Brain pericyte (primary cell): ENCODE results near the gene SLC25A45.

Source experiments
- DNase-seq: peaks from one replicate; pipeline ENCODE4 v3.0.0-alpha.2; 2012; ENCODE audit warnings: low read depth, low spot score

Gene SLC25A45

GRCh38 chr11:65389294-65389980 lies 7.0 kb upstream of the SLC25A45 start:
- DNase-seq, result no peak

GRCh38 chr11:65388731-65389130 lies 6.3 kb upstream of the SLC25A45 start:
- DNase-seq, result no peak

DNA sequence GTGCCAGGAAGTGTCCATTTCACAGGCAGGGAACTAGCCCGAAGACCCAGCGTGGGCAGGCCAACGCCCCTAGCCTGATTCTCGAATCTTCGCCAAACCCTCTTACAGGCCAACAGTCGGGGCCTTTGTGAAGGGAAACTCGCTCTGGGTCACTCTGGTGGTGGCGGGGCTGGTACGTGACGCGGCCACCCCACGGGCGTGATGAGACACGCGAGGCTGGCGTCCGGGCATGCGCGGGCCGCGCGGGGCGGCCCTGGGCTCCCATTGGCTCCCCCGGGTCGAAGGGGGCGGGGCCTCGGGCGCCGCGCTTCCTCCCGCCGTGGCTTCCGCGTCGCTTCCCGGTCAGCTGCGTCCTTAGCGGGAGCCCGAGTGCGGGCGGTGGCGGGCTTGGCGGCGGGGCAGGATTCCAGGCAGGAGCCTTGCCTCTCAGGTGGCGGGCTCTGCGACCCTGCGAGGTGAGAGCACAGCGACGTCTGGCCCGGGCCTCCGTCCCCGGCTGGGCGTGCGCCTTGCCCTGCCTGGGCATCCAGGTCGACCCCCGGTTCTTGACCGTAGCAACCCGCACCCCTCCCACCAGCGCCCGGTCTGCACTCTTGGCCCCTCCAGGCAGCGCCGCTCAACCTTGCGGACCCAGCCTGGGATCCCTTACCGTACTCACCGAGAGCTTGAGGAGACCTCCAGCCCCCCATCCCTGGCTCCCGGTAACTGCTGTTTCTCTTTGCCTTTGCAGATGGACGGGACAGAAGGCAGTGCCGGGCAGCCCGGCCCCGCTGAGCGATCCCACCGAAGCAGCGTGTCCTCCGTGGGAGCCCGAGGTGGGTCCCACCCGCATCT lies 4.1 kb upstream of the SLC25A45 start, which contains the start of gene FRMD8:
TSS of gene FRMD8 (plus strand) at position 331 of the 834 bp plus-strand sequence. CDS start at position 731, 400 bp downstream.
- DNase-seq, result no peak

DNA sequence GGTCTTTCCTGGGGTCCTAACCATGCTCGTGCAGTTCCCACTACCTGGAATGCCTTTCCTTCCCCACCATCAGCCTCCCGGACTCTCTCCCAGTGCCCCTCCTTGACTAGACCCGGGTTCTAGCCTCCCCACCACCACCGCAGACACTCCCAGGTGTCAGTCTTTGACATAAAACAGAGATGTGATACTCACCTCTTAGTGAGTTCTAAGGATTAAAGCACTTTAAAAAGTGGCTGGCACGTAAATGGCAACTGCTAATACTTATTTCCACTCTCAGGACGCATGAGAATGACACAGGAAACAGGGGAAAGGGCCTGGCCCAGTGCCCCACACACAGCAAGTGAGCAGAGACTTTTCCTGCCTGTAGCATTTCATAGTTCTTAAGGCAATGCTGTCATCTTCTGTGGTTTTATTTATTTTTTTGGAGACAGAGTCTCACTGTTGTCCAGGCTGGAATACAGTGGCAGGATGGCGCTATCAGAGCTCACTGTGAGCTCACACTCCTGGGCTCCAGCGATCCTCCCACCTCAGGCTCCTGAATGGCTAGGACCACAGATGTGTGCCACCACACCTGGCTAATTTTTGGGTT lies 1.9 kb upstream of the SLC25A45 start:
- no peak for DNase-seq

- no peak for DNase-seq
Observed at GRCh38 chr11:65383778-65384177, 1.3 kb upstream of the SLC25A45 start.

GRCh38 chr11:65382804-65383368 lies 440 bp upstream of the SLC25A45 start:
- DNase-seq, result no peak

GRCh38 chr11:65381716-65382032 lies 772 bp downstream of the SLC25A45 start:
- no peak for DNase-seq

DNA sequence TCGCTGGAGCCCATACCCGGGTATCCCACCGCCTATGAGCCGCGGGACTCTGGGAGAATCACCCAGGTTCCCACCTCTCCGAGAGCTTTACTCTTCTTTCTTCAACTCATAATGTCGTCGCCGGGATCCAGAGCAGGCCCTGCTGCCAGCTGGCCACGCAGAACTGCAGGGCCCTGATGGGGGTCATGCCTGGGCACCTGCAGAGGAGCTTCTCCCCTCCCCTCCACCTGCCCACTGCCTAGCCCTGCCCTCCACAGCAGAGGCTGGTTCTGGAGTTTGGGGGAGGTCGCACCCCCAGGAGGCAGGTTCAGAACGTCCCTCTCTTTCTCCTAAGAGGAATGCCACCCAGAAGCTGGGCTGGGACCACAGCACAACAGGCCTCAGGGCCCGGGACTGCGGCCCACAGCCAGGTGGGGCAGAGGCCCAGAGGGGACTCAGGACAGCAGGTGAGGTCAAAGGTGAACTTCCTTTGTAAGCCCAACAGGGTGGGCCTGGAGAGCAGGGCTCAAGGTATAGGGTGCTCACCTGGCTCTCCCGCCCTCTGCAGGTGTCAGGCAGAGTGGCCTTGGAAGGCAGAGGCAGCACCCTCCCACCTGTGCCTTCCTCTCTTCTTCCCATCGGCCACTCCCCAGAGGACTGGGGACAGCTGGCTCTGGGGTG lies 1.9 kb downstream of the SLC25A45 start:
- DNase-seq, result no peak

GRCh38 chr11:65379698-65380459 lies 2.6 kb downstream of the SLC25A45 start:
- no peak for DNase-seq

DNA sequence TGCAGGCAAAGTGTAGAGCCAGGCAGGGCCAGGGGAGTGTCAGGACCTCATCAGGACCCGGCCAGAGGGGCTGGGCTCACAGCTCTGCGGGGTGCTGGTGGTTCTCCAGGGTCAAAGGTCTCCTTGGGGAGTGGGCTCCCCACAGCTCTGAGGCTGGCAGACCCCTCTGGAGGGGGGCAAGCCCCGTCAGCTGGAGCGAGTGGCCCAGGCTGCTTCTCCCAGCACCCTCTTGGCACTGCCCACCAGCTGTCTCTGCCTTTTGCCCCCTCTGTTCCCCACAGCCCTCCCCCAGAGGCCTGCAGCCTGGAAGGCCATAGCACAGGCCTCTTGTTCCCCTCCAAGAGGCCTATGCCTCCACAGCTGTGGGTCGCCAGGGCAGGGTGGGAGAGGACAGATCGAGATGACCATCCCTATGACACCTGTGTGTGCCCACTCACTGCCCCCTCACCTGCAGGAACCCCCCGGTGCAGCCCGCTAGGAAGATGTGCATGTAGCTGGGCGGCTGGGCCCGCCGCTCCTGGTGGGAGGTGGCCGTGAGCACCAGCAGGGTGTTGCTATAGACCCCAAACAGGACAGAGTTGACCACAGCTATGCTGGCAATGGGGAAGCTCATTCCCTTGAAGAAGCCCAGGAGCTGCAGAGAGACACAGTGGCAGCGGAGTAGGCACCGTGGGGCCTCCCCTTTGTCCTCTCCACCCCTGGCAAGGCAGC lies 3.4 kb downstream of the SLC25A45 start:
- no peak for DNase-seq

- no peak for DNase-seq
Observed at GRCh38 chr11:65378208-65378927, 4.1 kb downstream of the SLC25A45 start.

GRCh38 chr11:65377777-65378176 lies 4.7 kb downstream of the SLC25A45 start:
- no peak for DNase-seq

DNA sequence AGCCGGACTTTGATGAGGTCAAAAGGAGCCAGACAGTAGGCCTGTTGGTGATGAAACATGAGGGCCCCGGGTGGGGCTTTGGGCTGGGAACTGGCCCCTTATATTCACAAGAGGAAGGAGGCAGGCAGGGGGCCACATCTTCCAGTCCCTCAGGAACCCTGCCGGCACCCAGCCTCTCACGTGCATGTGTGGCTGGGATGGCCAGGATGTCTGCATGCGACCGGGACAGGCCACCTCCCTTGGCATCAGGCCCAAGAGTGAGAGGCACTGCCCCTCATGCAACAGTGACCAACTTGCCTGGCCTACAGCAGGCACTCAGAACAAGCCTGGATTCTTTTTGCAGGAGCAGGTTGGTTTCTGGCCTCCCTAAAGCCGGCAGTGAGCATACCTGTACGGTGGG lies 5.4 kb downstream of the SLC25A45 start:
- no peak for DNase-seq

DNA sequence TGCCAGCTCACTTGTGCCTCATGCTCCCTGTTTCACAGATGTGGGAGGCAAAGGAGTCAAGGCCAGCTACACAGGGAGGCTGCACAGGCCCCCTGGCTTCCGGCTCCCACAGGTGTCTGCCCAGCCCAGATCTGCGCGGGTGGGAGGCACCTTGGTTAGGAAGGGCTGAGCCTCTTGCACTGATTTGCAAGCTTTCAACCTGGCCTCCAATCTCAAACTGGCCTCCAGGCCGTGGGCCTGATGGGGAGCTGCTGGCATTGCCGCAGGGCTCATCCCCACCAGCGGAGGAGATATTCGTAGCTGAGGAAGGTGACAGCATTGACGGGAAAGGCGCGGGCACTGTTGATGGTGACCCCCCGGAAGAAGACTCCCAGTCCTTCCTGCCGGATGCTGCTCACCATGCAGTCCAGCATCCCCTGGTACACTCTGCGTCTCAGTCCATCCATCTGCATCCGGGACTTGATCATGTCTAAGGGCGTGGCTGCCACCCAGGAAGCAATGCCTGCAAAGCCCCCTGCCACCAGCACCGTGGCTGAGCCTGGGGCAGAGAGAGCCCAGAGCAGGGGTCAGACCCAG lies 6.2 kb downstream of the SLC25A45 start:
- DNase-seq, result no peak

DNA sequence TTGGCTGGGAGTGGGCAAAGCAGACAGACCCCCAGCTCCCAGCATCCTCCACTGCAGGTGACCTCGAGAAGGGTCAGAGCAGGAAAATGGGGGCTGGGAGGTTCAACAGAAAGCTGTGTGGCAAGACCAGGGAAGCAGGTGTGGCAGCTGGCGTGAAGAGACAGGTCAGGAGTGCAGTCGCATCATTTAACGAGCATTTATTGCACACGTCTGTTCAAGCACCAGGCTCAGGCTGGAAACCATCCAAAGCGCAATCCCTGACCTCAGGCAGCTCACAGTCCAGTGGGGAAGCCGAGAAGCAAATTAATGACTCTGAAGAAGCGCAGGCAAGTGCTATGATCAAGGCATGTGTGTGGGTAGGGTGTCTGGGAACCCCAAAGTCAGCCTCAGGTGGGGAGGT lies 7.4 kb downstream of the SLC25A45 start:
- no peak for DNase-seq

DNA sequence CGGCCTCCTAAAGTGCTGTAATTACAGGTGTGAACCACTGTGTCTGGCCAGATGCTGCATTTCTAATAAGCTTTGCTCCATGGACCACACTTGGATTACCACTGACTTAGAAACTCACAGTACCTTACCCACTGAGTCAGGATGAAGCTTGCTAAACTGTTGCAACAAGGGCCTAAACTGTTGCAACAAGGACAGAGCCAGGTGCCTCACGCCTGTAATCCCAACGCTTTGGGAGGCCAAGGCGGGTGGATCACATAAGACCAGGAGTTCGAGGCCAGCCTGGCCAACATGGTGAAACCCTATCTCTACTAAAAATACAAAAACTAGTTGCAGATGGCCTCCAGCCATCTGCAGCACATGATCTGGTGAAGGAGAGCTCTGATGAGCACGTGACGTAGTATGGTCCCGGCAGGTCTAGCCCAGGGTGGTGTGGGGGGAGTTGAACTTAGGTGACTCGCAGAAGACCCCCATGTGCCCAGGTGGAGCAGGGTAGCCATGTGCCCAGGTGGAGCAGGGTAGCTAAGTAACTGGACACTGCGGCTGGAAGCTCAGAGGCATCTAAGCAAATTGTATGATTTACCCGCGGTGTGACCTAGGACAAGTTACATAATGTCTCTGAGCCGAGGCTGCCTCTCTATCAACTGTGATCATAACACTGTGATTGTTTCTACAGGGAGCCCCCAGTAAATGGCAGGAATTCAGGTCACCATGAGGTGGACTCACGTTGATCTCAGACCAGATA lies 8.4 kb downstream of the SLC25A45 start:
- DNase-seq, result no peak

DNA sequence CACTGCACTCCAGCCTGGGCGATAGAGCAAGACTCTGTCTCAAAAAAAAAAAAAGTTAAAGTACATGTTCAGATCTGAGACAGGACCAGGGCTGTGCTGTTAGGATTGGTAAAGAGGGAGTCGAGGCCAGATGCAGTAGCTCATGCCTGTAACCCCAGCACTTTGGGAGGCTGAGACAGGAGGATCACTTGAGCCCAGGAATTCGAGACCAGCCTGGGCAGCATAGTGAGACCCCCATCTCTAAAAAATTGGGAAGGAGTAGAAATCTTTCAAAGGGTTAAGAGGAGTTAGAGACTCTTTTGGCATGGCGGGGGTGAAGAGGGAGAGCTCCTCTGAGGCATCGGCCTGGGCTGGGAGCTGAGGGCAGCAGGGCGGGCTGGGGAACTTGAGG lies 11.8 kb downstream of the SLC25A45 start:
- no peak for DNase-seq

GRCh38 chr11:65366340-65366773 lies 16.1 kb downstream of the SLC25A45 start:
- DNase-seq, result no peak

DNA sequence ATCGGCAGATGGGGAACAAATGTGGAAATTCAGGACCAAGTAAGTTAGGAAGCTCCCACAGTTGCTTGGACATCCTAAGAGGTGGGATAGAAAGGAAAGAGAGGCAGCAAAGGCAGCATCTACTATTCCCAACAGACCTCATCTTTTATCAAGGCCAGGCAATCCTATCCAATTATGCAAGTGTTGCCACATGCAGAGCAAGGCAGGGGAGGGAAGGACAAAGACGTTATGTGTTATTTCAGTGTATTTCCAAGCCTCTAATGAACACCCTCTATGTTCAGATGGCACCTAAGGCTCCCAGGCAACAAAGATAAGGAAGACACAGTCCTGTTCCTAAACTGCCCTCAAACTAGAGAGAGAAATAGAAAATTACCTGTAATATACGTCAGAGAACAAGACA lies 18.7 kb downstream of the SLC25A45 start:
- no peak for DNase-seq
